CD4-positive, alpha-beta T cell treated with Interleukin-4 for 1 hour (primary cell): ENCODE measurements around the gene BIRC6.
"Not testable (repeated sequence)": the region's sequence is repeated elsewhere in the genome, so short reads cannot be mapped to it uniquely, and the experiment has no call there.

Experiments used
- DNase-seq, 2 donors: peaks; one replicate each; pipeline ENCODE4 v3.0.0-alpha.2; 2020 to 2022

BIRC6 gene

DNA sequence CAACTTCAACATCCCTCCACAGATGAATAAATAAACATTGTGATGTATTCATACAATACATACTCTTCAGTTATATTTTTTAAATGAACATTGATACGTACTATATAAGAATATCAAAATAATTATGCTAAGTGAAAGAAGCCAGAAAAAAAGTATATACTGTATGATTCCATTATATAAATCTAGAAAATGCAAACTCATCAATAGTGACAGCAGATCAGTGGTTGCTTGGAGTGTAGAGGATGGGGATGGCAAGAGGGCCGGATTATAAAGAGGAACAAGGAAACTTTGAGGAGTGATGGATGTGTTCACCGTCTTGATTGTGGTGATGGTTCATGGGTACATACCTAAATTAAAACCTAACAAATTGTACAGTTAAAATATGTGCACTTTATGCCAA lies 268.0 kb downstream of the BIRC6 start:
- no peak for DNase-seq

DNA sequence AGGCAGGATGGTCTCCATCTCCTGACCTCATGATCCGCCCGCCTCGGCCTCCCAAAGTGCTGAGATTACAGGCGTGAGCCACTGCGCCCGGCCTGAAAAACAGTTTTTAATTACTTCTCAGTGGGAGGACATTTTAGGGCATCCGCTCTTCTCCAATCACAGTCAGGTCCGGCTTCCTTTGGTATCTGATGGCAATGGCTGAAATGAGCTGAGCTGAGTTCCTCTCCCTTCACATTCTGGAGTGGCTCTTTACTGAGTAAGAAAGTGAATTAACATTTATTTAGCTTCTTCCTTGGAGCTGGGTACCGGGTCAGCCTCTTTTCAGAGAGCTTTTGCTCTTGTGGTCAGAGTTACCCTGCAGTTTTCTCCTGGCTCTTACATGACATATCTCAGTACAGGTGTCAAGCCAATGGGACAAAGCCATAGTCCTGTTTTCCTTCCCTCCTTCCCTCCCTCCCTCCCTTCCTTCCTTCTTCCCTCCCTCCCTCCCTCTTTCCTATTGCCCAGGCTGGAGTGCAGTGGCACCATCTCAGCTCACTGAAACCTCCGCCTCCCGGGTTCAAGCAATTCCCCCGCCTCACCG lies 269.9 kb downstream of the BIRC6 start:
- DNase-seq = no peak

DNA sequence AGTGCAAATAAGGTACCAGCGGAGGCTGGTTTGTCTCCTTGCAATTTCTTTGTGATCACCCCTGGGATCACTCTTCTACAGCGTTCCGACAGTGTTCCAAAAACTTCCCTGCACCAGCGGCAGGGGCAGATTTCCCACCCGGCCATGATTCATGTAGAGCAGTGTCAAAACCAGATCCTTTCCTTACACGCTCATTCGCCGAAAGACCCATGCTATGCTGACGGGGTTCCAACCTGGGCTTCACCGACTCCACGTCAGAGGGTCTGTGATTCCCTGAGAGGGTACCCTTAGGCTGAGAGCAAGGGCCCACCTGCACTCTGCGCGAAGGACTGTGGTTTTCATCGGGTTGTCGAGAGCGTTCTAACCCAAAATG lies 270.6 kb downstream of the BIRC6 start:
- no peak for DNase-seq

DNA sequence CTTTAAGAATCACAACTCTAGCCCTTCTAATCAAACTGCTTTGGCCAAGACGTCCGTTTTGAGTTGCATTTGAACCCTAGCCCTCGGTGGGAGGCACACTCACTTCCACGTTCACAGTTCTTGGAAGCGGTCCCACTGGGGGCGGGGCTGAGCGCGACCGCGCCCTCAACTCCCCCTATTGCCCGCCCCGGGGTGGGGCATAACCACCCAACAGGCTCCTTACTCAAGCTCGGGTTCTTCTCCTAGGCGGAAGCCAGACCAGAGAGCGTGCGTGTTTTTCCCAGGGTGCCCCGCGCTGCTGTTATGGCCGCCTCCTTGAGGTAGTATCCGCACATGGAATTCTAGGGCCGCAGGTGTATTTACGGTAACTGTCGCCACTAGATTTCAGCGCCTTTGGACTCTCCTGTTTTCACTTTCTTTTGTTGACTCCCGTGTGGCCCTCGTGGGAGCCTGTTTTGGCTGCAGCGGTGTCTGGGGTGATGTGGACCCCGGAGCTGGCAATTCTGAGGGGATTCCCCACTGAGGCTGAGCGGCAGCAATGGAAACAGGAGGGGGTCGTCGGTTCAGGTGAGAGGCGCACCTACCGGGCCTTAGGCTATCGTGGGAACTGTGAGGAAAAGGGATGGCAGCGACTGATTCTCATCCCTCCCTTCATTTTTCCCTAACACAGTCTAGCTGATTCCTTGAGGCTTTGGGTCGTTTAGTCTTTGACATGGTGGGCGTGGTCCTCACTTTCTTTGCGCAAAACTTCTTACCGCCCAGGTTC lies 271.2 kb downstream of the BIRC6 start, which contains the start of gene TTC27:
Gene TTC27 (plus strand): TSS at position 237 of the 766 bp plus-strand sequence. CDS start 243 bp downstream, at position 480.
- peak; percentile 94 to 95 for DNase-seq

DNA sequence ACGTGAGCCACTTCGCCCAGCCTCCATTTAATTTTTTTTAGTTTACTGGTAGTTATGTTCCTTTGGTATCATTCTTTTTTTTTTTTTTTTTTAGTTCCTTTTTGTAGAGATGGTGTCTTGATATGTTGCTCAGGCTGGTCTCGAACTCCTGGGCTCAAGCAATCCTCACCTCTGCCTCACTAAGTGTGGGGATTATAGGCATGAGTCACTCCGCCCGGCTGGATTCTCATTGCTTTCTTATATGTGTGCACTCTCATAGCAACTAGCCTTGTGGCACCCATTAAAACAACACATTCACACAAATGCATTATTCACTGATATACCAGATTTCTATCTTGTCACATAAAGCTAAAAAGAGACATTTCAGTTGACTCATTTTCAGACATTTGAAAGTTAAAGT lies 275.3 kb downstream of the BIRC6 start:
- DNase-seq = no peak

GRCh38 chr2:32633040-32633439 lies 276.2 kb downstream of the BIRC6 start:
- DNase-seq = no peak

DNA sequence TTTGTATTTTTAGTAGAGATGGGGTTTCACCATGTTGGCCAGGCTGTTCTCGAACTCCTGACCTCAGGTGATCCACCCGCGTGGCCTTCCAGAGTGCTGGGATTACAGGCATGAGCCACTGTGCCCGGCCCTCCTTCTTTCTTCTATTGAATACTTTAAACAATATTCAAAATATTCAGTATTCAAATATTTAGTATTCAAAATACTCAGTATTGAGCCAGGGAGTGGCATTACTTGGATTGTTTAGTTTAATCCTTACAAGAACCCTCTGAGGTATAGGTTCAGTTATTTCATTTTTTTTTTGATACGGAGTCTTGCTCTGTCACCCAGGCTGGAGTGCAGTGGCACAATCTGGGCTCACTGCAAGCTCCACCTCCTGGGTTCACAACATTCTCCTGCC lies 281.7 kb downstream of the BIRC6 start:
- DNase-seq = not testable (repeated sequence)

- no peak for DNase-seq
Observed at GRCh38 chr2:32641180-32641579, 284.4 kb downstream of the BIRC6 start.

- DNase-seq = no peak
Observed at GRCh38 chr2:32647180-32647651, 290.4 kb downstream of the BIRC6 start.

DNA sequence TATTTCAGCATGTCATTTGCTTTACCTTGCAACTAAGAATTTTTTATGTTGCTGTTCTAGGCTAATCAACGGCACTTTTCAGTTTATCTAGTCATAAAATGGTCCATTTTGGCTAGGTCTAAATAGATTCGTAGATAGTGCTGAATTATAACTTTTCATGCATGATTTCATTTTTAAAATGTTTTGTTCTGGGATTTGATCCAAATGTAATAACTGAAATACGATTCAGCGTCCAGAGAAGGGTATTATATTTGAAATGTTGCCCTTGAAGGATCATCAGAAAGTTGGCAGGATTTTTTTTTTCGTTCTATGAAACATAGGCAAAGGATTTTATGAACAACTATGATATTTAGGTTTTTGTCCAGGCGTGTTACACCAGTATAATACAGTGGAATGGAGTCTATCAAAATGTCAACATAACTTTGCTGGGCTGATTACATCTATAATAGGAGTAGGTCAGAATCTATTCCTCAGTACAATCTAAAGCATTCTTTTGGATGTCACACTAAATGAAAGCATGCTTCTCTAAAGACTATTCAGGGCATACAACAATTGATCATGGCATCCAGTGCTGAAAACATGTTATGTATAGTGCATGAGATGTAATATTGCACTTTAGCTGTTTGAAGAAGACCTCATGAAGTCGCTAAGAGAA lies 295.9 kb downstream of the BIRC6 start:
- DNase-seq = no peak

- no peak for DNase-seq
Observed at GRCh38 chr2:32656069-32656468, 299.2 kb downstream of the BIRC6 start.

DNA sequence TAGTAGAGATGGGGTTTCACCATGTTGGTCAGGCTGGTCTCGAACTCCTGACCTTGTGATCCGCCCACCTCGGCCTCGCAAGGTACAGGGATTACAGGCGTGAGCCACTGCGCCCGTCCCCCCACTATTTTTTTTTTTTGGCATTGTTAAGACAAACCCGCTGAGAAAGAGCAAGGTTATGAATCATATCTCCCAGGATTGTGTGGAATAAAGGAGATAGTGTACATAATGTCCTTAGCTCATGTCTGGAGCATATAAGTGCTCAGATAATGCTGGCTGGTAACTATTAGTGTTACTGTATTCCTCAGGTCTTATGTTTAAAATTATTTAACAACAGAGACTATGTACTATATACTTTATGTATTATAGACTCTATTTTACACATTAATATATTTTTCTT lies 307.0 kb downstream of the BIRC6 start:
- no peak for DNase-seq

DNA sequence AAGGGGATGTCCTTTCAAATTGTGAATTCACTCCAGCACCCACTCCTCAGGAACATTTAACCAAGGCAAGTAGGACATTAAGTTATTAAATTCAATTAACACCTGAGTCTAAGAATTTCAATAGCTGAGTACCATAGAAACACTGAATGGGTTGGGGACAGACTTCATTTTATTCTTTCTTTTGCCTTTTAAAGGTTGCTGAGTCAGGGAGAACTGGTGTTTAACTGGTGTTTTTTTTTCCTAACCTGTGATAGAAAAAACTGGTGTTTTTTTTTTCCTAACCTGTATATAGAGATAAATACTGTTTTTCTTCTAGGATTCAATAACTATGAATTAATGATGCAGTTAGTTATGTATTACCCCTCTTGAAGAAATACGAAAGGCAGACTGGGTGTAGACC lies 309.9 kb downstream of the BIRC6 start:
- DNase-seq = no peak

DNA sequence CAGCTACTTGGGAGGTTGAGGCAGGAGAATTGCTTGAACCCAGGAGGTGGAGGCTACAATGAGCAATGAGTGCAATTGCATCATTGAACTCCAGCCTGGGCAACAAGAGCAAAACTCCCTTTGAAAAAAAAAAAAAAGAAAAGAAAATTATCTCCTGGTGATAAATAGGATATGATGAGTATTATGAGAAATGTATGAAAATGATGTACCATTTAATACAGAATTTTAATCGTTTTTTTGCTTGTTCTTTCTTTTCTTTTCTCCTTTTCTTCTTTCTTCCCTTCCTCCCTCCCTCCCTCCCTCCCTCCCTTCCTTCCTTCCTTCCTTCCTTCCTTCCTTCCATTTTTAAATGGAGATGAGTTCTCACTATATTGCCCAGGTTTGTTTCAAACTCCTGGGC lies 311.4 kb downstream of the BIRC6 start:
- DNase-seq = no peak
